SK-N-SH (cell line): ENCODE measurements around the gene KCNN2.

Source experiments
- CTCF ChIP-seq: fragments of 200-600 bp; sonication (generic); IDR thresholded peaks from 2 replicates; pipeline ENCODE4 v1.6.1; 2017; ENCODE audit warnings: antibody characterized with exemption, mild to moderate bottlenecking, moderate library complexity
- GABPA ChIP-seq: IDR thresholded peaks from 2 replicates; pipeline ENCODE4 v1.4.0; 2012; ENCODE audit warnings: low read depth, mild to moderate bottlenecking
- JUND ChIP-seq: IDR thresholded peaks from 2 replicates; pipeline ENCODE4 v1.4.0; 2012
- POLR2AphosphoS5 ChIP-seq: IDR thresholded peaks from 2 replicates; pipeline ENCODE4 v1.6.1; 2012; ENCODE audit warnings: low read depth, low read length
- TAF1 ChIP-seq: IDR thresholded peaks from 2 replicates; pipeline ENCODE4 v1.6.1; 2012; ENCODE audit warnings: low read depth, mild to moderate bottlenecking, low read length, moderate library complexity, borderline replicate concordance

GRCh38 chr5:114369680-114370417 lies 8.0 kb downstream of the KCNN2 start:
- TF ChIP-seq CTCF = no peak
- TF ChIP-seq POLR2AphosphoS5 = no peak
- TF ChIP-seq GABPA = no peak
- no peak for TF ChIP-seq TAF1
- no peak for TF ChIP-seq JUND
